Type B pancreatic cell (in vitro differentiated cells): ENCODE results near the gene TEX29. TPM values are rescaled to one million over a fixed set of nuclear protein-coding genes. Genes with fewer than 3 reads are reported as not detected.
A peak's percentile ranks its signal among the peaks of the same experiment; 100 is the strongest.

ENCODE experiments used
- DNase-seq: peaks from one replicate; pipeline ENCODE4 v3.0.0; 2021; ENCODE audit warnings: mixed read lengths; ENCODE audit not compliant: unreplicated experiment; ENCODE audit errors: extremely low spot score
- H3K27ac Mint-ChIP-seq: 2 replicates; pipeline ENCODE4 v1.8.0; 2021; ENCODE audit warnings: mild to moderate bottlenecking, mixed read lengths
- H3K27me3 Mint-ChIP-seq: 2 replicates; pipeline ENCODE4 v1.8.0; 2021; ENCODE audit warnings: mixed read lengths
- H3K36me3 Mint-ChIP-seq: 2 replicates; pipeline ENCODE4 v1.8.0; 2021; ENCODE audit warnings: mixed read lengths
- H3K4me1 Mint-ChIP-seq: one replicate; pipeline ENCODE4 v1.8.0; 2021; ENCODE audit warnings: mixed read lengths; ENCODE audit not compliant: unreplicated experiment
- H3K4me3 Mint-ChIP-seq: 2 replicates; pipeline ENCODE4 v1.8.0; 2021; ENCODE audit warnings: mild to moderate bottlenecking, mixed read lengths
- H3K9me3 Mint-ChIP-seq: 2 replicates; pipeline ENCODE4 v1.8.0; 2021; ENCODE audit warnings: mixed read lengths
- total RNA-seq: library from RNA; stranded (reverse); gene quantifications from 2 replicates; pipeline ENCODE4 v1.2.1, GENCODE V29; 2021; ENCODE audit warnings: low replicate concordance
- TF ChIP-seq, protein P1 (sequence below): fragments of 200-600 bp; sonication (generic); conservative IDR thresholded peaks from 2 replicates; pipeline ENCODE4 v1.5.0; 2021; ENCODE audit warnings: antibody characterized with exemption, mild to moderate bottlenecking

The TEX29 gene
- total RNA-seq, 1 donor from 2014 or later = 0.92 TPM

DNA sequence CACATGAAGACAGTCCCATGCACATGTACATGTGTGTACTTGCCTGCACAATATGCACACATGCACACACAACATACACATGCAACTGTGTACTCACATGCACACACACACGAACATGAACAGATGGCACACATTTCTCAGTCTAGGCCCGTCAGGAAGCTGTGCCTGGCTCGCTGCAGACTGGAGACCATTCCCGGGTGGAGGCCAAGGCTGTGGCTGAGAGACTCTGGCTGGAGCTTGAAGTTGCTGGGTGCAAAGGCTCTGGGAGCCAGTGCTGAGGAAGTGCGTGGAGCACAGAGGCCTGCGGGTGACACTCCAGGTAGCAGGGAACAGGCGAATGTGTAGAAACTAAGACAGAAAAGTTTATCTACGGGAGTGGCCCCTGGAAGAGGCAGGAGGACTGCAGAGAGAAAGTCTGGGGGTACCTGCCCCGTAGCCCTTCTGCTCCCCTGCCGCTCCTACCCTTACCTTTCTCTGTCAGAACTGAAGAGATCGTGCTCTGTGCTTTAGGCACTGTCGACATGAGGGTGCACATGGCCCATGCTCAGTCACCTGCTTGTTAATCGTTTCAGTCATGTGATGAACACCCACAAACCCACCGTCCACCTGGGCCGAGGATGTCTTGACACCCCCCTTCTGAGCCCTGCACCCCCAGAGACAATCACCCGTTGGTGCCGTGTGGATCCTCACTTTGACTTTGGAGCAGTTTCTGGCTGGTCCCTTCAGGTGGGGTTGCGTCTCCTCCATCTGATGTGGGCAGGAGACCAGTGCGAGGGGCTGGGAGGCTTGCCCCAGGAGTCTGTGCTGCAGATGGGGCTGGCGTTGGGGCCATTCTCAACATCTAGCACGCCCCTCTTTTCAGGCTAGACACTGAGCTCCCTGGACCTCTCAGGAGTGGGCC, 69.4 kb downstream of the TEX29 start:
- TF ChIP-seq, protein P1, sequence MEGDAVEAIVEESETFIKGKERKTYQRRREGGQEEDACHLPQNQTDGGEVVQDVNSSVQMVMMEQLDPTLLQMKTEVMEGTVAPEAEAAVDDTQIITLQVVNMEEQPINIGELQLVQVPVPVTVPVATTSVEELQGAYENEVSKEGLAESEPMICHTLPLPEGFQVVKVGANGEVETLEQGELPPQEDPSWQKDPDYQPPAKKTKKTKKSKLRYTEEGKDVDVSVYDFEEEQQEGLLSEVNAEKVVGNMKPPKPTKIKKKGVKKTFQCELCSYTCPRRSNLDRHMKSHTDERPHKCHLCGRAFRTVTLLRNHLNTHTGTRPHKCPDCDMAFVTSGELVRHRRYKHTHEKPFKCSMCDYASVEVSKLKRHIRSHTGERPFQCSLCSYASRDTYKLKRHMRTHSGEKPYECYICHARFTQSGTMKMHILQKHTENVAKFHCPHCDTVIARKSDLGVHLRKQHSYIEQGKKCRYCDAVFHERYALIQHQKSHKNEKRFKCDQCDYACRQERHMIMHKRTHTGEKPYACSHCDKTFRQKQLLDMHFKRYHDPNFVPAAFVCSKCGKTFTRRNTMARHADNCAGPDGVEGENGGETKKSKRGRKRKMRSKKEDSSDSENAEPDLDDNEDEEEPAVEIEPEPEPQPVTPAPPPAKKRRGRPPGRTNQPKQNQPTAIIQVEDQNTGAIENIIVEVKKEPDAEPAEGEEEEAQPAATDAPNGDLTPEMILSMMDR = no peak
- Mint-ChIP-seq H3K27ac (no peak overlapping the region), H3K27me3 (no peaks in the 10 kb centered on the region), H3K4me3 (no peak overlapping the region), H3K36me3 (no peaks in the 10 kb centered on the region), H3K9me3 (no peaks in the 10 kb centered on the region), H3K4me1 (peaks cover 6% of the 10 kb centered on the region)
- DNase-seq = peak; percentile 52

DNA sequence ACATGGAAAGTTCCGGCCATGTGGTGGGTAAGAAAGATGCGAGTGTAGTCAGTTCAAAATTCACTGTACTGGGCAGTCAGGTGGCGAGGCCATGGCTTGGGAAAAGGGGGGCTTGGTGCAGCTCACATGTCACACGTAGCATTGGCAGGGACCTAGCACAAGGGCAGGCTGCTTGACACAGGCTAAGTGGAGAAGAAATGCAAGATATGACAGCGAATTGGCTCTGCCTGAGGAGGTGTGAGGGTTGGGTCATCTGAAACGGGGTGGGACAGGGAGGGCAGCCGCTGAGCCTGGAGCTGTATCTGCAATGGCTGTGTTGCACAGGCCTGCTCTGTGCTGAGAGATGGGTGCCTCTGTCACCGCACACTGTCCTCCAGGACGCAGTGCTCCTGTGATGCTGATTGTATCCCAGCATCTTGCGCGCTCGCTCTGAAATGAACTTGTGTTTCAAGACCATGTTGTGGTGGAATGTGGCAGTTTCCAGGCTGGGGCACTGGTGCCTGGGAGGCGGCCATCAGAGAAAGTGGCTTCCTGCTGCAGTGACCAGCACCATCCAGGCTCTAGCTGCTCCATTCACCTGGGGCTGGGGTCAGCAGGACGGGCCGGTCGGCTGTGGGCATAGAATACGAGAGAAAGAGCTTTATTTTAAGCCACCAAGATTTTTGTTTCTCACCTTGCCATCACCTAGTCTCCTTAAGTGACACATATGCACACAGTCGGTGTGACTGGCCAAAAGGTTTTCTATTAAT, 70.3 kb downstream of the TEX29 start:
- no peak for DNase-seq
- Mint-ChIP-seq H3K27ac (no peak overlapping the region), H3K4me3 (no peak overlapping the region), H3K27me3 (no peaks in the 10 kb centered on the region), H3K9me3 (no peaks in the 10 kb centered on the region), H3K4me1 (peaks cover 6% of the 10 kb centered on the region), H3K36me3 (no peaks in the 10 kb centered on the region)
- TF ChIP-seq, protein P1 = no peak

DNA sequence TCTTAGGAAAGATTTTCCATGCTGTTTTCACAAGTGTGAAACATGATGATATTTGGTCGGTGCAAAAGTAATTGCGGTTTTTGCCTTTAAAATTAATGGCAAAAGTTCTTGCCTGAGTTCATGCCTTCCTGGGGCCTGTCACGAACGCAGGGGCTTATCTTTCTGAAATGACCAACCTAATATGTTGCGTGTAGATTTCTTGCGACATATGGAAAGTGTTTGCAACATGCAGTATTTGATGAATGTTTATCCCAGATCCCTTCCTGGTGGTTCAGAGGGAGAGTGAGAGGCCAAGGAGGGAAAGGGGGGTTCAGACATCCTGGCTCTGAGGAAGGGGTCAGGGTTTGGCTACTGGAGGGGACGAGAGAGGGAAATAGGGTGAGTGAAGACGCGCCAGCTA, 72.0 kb downstream of the TEX29 start:
- TF ChIP-seq, protein P1 = no peak
- no peak overlapping the region for H3K4me3 Mint-ChIP-seq
- DNase-seq = peak; percentile 20
- H3K27ac Mint-ChIP-seq = no peak overlapping the region
- H3K36me3 Mint-ChIP-seq = no peaks in the 10 kb centered on the region
- no peaks in the 10 kb centered on the region for H3K9me3 Mint-ChIP-seq
- no peaks in the 10 kb centered on the region for H3K27me3 Mint-ChIP-seq
- H3K4me1 Mint-ChIP-seq = peaks cover 6% of the 10 kb centered on the region

DNA sequence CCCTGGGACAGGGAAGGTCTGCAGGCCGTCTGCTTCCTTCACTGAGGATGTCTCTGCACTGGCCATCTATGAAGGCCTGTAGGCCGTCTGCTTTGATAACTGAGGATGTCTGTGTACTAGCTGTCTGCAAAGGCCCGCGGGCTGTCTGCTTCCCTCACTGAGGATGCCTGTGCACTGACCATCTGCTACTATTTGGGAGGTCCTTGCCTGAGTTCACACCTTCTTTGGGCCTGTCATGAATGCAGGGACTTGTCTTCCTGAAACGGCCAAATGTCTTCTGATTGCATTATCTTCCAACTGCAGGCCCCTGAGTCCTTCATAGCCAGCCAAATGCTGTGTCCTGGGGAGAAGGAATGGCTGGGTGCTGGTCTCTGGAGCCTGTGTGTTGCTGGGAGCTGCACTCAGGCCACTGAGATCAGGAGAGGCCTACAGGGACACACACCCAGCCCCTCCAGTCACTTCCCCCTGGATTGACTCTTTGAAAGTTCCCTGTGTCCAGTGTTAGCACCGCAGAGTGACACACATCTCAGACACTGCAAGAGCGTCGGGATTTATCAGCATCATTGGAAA, 72.9 kb downstream of the TEX29 start:
- H3K4me3 Mint-ChIP-seq = no peak overlapping the region
- H3K9me3 Mint-ChIP-seq = no peaks in the 10 kb centered on the region
- TF ChIP-seq, protein P1 = no peak
- H3K4me1 Mint-ChIP-seq = peaks cover 6% of the 10 kb centered on the region
- H3K36me3 Mint-ChIP-seq = no peaks in the 10 kb centered on the region
- peaks cover under 1% of the 10 kb centered on the region for H3K27me3 Mint-ChIP-seq
- no peak overlapping the region for H3K27ac Mint-ChIP-seq
- DNase-seq = no peak

Other genes with a start within 250 kb of the TEX29 start
- 103 and 109 TPM in 2 replicates for gene ARHGEF7, start 205.3 kb upstream of the TEX29 start, total RNA-seq